WI38 (cell line): ENCODE measurements around the gene ZNF747.

Experiments
- H3K4me3 ChIP-seq: 2 replicates; pipeline ENCODE4 v1.5.1; 2011; ENCODE audit warnings: low read depth, mild to moderate bottlenecking, control low read depth, low read length
- TF ChIP-seq, protein P1 (sequence below): IDR thresholded peaks from 2 replicates; pipeline ENCODE4 v1.5.1; 2012; ENCODE audit warnings: low read depth, mild to moderate bottlenecking, control low read depth, low read length

The ZNF747 gene

DNA sequence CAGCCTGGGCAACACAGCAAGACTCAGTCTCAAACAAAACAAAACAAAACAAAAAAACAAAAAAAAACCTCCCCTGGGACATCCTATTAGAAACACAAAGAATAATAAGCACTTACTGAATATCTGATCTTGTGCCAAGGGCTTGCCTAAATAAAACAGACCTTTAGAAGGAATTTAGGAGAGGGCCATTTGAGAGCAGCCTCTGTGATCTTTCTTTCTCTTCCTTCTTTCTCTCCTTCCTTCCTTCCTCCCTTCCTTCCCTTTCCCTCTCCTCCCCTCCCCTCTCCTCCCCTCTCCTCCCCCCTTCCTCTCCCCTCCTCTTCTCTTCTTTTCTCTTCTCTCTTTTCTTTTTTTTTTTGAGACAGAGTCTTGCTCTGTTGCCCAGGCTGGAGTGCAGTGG, 49.8 kb downstream of the ZNF747 start:
- TF ChIP-seq, protein P1, sequence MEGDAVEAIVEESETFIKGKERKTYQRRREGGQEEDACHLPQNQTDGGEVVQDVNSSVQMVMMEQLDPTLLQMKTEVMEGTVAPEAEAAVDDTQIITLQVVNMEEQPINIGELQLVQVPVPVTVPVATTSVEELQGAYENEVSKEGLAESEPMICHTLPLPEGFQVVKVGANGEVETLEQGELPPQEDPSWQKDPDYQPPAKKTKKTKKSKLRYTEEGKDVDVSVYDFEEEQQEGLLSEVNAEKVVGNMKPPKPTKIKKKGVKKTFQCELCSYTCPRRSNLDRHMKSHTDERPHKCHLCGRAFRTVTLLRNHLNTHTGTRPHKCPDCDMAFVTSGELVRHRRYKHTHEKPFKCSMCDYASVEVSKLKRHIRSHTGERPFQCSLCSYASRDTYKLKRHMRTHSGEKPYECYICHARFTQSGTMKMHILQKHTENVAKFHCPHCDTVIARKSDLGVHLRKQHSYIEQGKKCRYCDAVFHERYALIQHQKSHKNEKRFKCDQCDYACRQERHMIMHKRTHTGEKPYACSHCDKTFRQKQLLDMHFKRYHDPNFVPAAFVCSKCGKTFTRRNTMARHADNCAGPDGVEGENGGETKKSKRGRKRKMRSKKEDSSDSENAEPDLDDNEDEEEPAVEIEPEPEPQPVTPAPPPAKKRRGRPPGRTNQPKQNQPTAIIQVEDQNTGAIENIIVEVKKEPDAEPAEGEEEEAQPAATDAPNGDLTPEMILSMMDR, result no peak
- H3K4me3 ChIP-seq, result no peak overlapping the region

GRCh38 chr16:30482366-30482765, 52.3 kb downstream of the ZNF747 start:
- no peak overlapping the region for H3K4me3 ChIP-seq
- TF ChIP-seq, protein P1, result no peak

DNA sequence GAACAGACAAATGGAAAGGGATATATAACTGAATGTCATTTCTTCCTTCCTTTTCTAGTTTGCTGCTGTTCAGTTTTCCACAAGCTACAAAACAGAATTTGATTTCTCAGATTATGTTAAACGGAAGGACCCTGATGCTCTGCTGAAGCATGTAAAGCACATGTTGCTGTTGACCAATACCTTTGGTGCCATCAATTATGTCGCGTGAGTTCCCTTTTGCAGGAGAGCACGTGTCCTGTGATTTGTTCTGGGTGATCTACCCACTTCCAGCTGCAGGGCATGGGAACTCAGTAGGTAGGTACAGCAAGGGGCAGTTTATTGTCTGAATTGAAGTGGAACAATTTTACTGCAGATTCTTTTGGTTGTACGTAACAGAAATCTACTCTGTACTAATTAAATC, 53.3 kb downstream of the ZNF747 start:
- TF ChIP-seq, protein P1, result no peak
- no peak overlapping the region for H3K4me3 ChIP-seq
